Measurements from ENCODE around the gene GNG2.

DNA sequence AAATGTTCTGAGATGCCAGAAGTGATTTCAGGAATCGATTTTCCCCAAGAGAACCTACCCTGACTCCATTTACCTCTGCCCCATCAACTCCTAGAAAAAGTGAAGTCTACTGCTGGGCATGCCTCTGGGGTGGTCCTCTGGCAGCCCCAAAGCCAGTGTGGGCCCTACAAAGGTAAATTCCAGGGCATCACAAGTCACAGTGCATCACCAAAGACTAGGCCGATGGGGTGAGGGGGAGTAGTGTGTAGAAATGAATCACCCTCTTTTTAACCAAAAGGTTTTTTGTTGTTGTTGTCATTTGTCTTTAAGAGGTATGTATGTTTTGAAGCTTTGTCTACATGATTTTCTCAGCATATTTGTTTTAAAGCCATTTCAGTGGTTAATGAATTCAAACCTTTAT, 82.6 kb downstream of the GNG2 start:
- TF ChIP-seq, protein P1, sequence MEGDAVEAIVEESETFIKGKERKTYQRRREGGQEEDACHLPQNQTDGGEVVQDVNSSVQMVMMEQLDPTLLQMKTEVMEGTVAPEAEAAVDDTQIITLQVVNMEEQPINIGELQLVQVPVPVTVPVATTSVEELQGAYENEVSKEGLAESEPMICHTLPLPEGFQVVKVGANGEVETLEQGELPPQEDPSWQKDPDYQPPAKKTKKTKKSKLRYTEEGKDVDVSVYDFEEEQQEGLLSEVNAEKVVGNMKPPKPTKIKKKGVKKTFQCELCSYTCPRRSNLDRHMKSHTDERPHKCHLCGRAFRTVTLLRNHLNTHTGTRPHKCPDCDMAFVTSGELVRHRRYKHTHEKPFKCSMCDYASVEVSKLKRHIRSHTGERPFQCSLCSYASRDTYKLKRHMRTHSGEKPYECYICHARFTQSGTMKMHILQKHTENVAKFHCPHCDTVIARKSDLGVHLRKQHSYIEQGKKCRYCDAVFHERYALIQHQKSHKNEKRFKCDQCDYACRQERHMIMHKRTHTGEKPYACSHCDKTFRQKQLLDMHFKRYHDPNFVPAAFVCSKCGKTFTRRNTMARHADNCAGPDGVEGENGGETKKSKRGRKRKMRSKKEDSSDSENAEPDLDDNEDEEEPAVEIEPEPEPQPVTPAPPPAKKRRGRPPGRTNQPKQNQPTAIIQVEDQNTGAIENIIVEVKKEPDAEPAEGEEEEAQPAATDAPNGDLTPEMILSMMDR (conservative IDR thresholded peaks at IDR 0.05; ENCODE audit: low read depth, low read length), result no peak
- TF ChIP-seq EZH2 (IDR thresholded peaks at IDR 0.05; ENCODE audit: low read length, unreplicated experiment), result no peak
